Right lobe of liver (tissue), 4 donors: ENCODE data around the gene ING3.

Source experiments
- CTCF ChIP-seq, 4 donors: fragments of 200-600 bp in 3 of 4; fragments of 450-650 bp in 1 of 4; IDR thresholded peaks; one replicate each; pipeline versions ENCODE4 v1.5.1 to v1.8.0; 2016 to 2022; ENCODE audit warnings: antibody characterized with exemption in 4 of 4, mild to moderate bottlenecking in 2 of 4
- POLR2A ChIP-seq: fragments of 450-650 bp; IDR thresholded peaks from one replicate; pipeline ENCODE4 v1.6.1; 2017; ENCODE audit warnings: antibody characterized with exemption, mild to moderate bottlenecking
- donor health status: DM: no; HTN: no; CAD: no.
- donor health status: DM: no; HTN: no; CAD: no.
- donor health status: DM: no; HTN: yes; CAD: no.

- TF ChIP-seq CTCF (IDR thresholded peaks at IDR 0.05) = no peak
- TF ChIP-seq POLR2A = no peak
These were observed 40.6 kb downstream of the ING3 start for GRCh38 chr7:120991161-120991560.
